ENCODE measurements around the gene FNDC3B. TPM values are rescaled to one million over a fixed set of nuclear protein-coding genes. Genes with fewer than 3 reads are reported as not detected.

Gene FNDC3B
- total and polyA plus RNA-seq, 4 donors, result 13.3 to 175 (median 100) TPM

GRCh38 chr3:172166890-172167289 lies 127.5 kb downstream of the FNDC3B start:
- Histone ChIP-seq H3K36me3 (ENCODE audit: control insufficient read depth in 4 of 4, insufficient read depth in 4 of 4, low read length in 4 of 4) (peaks cover 0 to 2% (median 0%) of the 10 kb centered on the region in 4 donors), H3K27me3 (ENCODE audit: control insufficient read depth in 3 of 3, insufficient read depth in 3 of 3, low read length in 2 of 3) (no peaks in the 10 kb centered on the region), H3K4me1 (ENCODE audit: control insufficient read depth in 5 of 5, insufficient read depth in 5 of 5, low read length in 5 of 5) (peaks cover 0 to 31% (median 10%) of the 10 kb centered on the region in 5 donors), H3K27ac (ENCODE audit: low read depth in 1 of 2, low read length in 1 of 2) (no peak overlapping the region), H3K9me3 (ENCODE audit: control insufficient read depth in 4 of 4, insufficient read depth in 3 of 4, low read length in 3 of 4) (no peaks in the 10 kb centered on the region), H3K4me3 (no peak overlapping the region), H3K9ac (ENCODE audit: insufficient read depth in 1 of 2, low read length in 2 of 2) (no peak overlapping the region)
- TF ChIP-seq CTCF (IDR thresholded peaks at IDR 0.05; ENCODE audit: control extremely low read depth, extremely low read depth), result no peak
- ATAC-seq (ENCODE audit: insufficient read depth, low FRiP score) (no peak), DNase-seq (no peak)
- WGBS, 2 donors, result 87 to 93% methylated on average over 9 of the region's 9 CpGs

GRCh38 chr3:172167892-172168648 lies 128.7 kb downstream of the FNDC3B start:
- no peak for TF ChIP-seq CTCF (IDR thresholded peaks at IDR 0.05; ENCODE audit: control extremely low read depth, extremely low read depth)
- WGBS, 2 donors, result 86 to 91% methylated on average over 3 of the region's 3 CpGs

GRCh38 chr3:172170073-172170709 lies 130.8 kb downstream of the FNDC3B start:
- TF ChIP-seq CTCF (IDR thresholded peaks at IDR 0.05; ENCODE audit: control extremely low read depth, extremely low read depth), result no peak
- DNase-seq (no peak), ATAC-seq (ENCODE audit: insufficient read depth, low FRiP score) (no peak)
- WGBS, 2 donors, result 93 to 98% methylated on average over 5 of the region's 5 CpGs
- H3K4me3 ChIP-seq, result no peak overlapping the region
- no peaks in the 10 kb centered on the region for H3K9me3 ChIP-seq (ENCODE audit: control insufficient read depth in 4 of 4, insufficient read depth in 3 of 4, low read length in 3 of 4)
- no peak overlapping the region for H3K9ac ChIP-seq (ENCODE audit: insufficient read depth in 1 of 2, low read length in 2 of 2)
- peaks cover 4 to 51% (median 17%) of the 10 kb centered on the region in 5 donors for H3K4me1 ChIP-seq (ENCODE audit: control insufficient read depth in 5 of 5, insufficient read depth in 5 of 5, low read length in 5 of 5)
- peaks cover 0 to 2% (median 0%) of the 10 kb centered on the region in 4 donors for H3K36me3 ChIP-seq (ENCODE audit: control insufficient read depth in 4 of 4, insufficient read depth in 4 of 4, low read length in 4 of 4)
- H3K27ac ChIP-seq (ENCODE audit: low read depth in 1 of 2, low read length in 1 of 2), result no peak overlapping the region
- H3K27me3 ChIP-seq (ENCODE audit: control insufficient read depth in 3 of 3, insufficient read depth in 3 of 3, low read length in 2 of 3), result no peaks in the 10 kb centered on the region

More at GRCh38 chr3:172167892-172168648, 128.7 kb downstream of the FNDC3B start:
- H3K27me3 ChIP-seq (ENCODE audit: control insufficient read depth in 3 of 3, insufficient read depth in 3 of 3, low read length in 2 of 3), result no peaks in the 10 kb centered on the region
- no peak overlapping the region for H3K4me3 ChIP-seq
- peaks cover 0 to 2% (median 0%) of the 10 kb centered on the region in 4 donors for H3K36me3 ChIP-seq (ENCODE audit: control insufficient read depth in 4 of 4, insufficient read depth in 4 of 4, low read length in 4 of 4)
- ATAC-seq (ENCODE audit: insufficient read depth, low FRiP score) (no peak), DNase-seq (no peak)
- peaks cover 0 to 33% (median 12%) of the 10 kb centered on the region in 5 donors for H3K4me1 ChIP-seq (ENCODE audit: control insufficient read depth in 5 of 5, insufficient read depth in 5 of 5, low read length in 5 of 5)
- no peaks in the 10 kb centered on the region for H3K9me3 ChIP-seq (ENCODE audit: control insufficient read depth in 4 of 4, insufficient read depth in 3 of 4, low read length in 3 of 4)
- no peak overlapping the region for H3K27ac ChIP-seq (ENCODE audit: low read depth in 1 of 2, low read length in 1 of 2)
- H3K9ac ChIP-seq (ENCODE audit: insufficient read depth in 1 of 2, low read length in 2 of 2), result no peak overlapping the region

Data from lung (tissue), 12 donors.